Measurements from ENCODE around the gene NUF2.
"Not testable (repeated sequence)": the region's sequence is repeated elsewhere in the genome, so short reads cannot be mapped to it uniquely, and the experiment has no call there.

The NUF2 gene

GRCh38 chr1:163303561-163303960, 18.2 kb upstream of the NUF2 start:
- no peak overlapping the region for H3K4me3 Mint-ChIP-seq
- peaks cover 30% of the 10 kb centered on the region for H3K36me3 Mint-ChIP-seq (ENCODE audit: low read depth)
- no peaks in the 10 kb centered on the region for H3K27me3 Mint-ChIP-seq
- no peaks in the 10 kb centered on the region for H3K9me3 Mint-ChIP-seq
- intact Hi-C loops (cut with micrococcal nuclease), result no loop called here
- H3K4me1 Mint-ChIP-seq (ENCODE audit: low read depth), result no peaks in the 10 kb centered on the region
- no peak overlapping the region for H3K27ac Mint-ChIP-seq

- no peaks in the 10 kb centered on the region for H3K9me3 Mint-ChIP-seq
- intact Hi-C loops (cut with micrococcal nuclease), result no loop called here
- H3K27me3 Mint-ChIP-seq, result no peaks in the 10 kb centered on the region
These were observed 16.3 kb upstream of the NUF2 start for GRCh38 chr1:163305441-163305840.

GRCh38 chr1:163307479-163308171, 14.1 kb upstream of the NUF2 start:
- no peaks in the 10 kb centered on the region for H3K4me1 Mint-ChIP-seq (ENCODE audit: low read depth)
- no peak overlapping the region for H3K4me3 Mint-ChIP-seq
- intact Hi-C loops (cut with micrococcal nuclease), result no loop called here
- H3K9me3 Mint-ChIP-seq, result no peaks in the 10 kb centered on the region
- H3K27me3 Mint-ChIP-seq, result no peaks in the 10 kb centered on the region
- no peak overlapping the region for H3K27ac Mint-ChIP-seq
- peaks cover 16% of the 10 kb centered on the region for H3K36me3 Mint-ChIP-seq (ENCODE audit: low read depth)

More at GRCh38 chr1:163305441-163305840, 16.3 kb upstream of the NUF2 start:
- Mint-ChIP-seq H3K4me1 (ENCODE audit: low read depth) (no peaks in the 10 kb centered on the region), H3K27ac (no peak overlapping the region), H3K4me3 (no peak overlapping the region), H3K36me3 (ENCODE audit: low read depth) (peaks cover 26% of the 10 kb centered on the region)

GRCh38 chr1:163308811-163309210, 12.9 kb upstream of the NUF2 start:
- Mint-ChIP-seq H3K27me3 (no peaks in the 10 kb centered on the region), H3K36me3 (ENCODE audit: low read depth) (peaks cover 14% of the 10 kb centered on the region), H3K4me3 (no peak overlapping the region), H3K27ac (no peak overlapping the region), H3K9me3 (no peaks in the 10 kb centered on the region), H3K4me1 (ENCODE audit: low read depth) (no peaks in the 10 kb centered on the region)
- intact Hi-C loops (cut with micrococcal nuclease), result no loop called here

- intact Hi-C loops (cut with micrococcal nuclease), result loop anchor here (1.0 to 10.0 kb wide), 4 partner anchors 141 to 461 kb away; no protein-coding TSS in a partner anchor
- H3K9me3 Mint-ChIP-seq, result no peaks in the 10 kb centered on the region
- no peak overlapping the region for H3K27ac Mint-ChIP-seq
- H3K4me3 Mint-ChIP-seq, result no peak overlapping the region
- H3K27me3 Mint-ChIP-seq, result no peaks in the 10 kb centered on the region
- H3K4me1 Mint-ChIP-seq (ENCODE audit: low read depth), result peaks cover 3% of the 10 kb centered on the region
- H3K36me3 Mint-ChIP-seq (ENCODE audit: low read depth), result no peaks in the 10 kb centered on the region
These were observed 5.9 kb upstream of the NUF2 start for GRCh38 chr1:163315773-163316374.

- Mint-ChIP-seq H3K9me3 (no peaks in the 10 kb centered on the region), H3K4me3 (peak overlapping the region; percentile 96), H3K27ac (peak overlapping the region; percentile 88), H3K27me3 (no peaks in the 10 kb centered on the region), H3K4me1 (ENCODE audit: low read depth) (peaks cover 12% of the 10 kb centered on the region), H3K36me3 (ENCODE audit: low read depth) (peaks cover 10% of the 10 kb centered on the region)
- intact Hi-C loops (cut with micrococcal nuclease), result no loop called here
These were observed 863 bp upstream of the NUF2 start for GRCh38 chr1:163320891-163321290.

DNA sequence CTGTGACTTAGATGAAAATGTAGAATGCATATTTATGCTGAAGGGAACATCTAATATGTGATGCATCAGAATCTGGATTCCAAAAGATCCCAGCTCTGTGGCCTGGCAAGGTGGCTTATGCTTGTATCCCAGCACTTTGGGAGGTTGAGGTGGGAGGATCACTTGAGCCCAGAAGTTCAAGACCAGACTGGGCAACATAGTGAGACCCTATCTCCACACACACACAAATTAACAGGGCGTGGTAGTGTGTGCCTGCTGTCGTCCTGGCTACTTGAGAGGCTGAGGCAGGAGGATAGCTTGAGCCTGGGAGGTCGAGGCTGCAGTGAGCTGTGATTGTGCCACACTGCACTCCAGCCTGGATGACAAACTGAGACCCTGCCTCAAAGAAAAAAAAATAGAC, 1.6 kb downstream of the NUF2 start:
- H3K27ac Mint-ChIP-seq; H3K4me3 Mint-ChIP-seq; intact Hi-C loops (cut with micrococcal nuclease); H3K9me3 Mint-ChIP-seq; H3K27me3 Mint-ChIP-seq: not testable (repeated sequence)
- Mint-ChIP-seq H3K4me1 (ENCODE audit: low read depth) (peaks cover 12% of the 10 kb centered on the region), H3K36me3 (ENCODE audit: low read depth) (peaks cover 10% of the 10 kb centered on the region)

DNA sequence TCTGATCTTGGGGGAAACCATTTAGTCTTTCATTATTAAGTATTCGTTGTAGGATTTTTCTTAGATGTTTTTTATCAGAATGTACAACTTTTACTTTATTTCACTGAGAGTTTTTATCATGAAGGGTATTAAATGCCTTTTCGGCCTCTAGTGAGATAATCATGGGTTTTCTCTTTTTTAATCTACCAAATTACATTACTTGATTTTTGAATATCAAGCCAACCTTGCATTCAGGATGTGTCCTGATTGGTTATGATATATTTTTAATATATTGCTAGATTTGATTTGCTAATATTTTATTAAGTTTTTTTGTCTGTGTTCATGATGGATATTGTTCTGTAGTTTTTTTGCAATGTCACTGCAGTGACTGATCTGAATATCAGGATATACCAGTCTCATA, 9.4 kb downstream of the NUF2 start:
- H3K4me3 Mint-ChIP-seq, result no peak overlapping the region
- no peaks in the 10 kb centered on the region for H3K27me3 Mint-ChIP-seq
- H3K4me1 Mint-ChIP-seq (ENCODE audit: low read depth), result peaks cover 8% of the 10 kb centered on the region
- peaks cover 23% of the 10 kb centered on the region for H3K36me3 Mint-ChIP-seq (ENCODE audit: low read depth)
- intact Hi-C loops (cut with micrococcal nuclease), result no loop called here
- no peak overlapping the region for H3K27ac Mint-ChIP-seq
- peaks cover 15% of the 10 kb centered on the region for H3K9me3 Mint-ChIP-seq

GRCh38 chr1:163335216-163335615, 13.5 kb downstream of the NUF2 start:
- Mint-ChIP-seq H3K36me3 (ENCODE audit: low read depth) (peaks cover 24% of the 10 kb centered on the region), H3K27ac (no peak overlapping the region), H3K9me3 (peaks cover 12% of the 10 kb centered on the region), H3K4me3 (no peak overlapping the region), H3K27me3 (no peaks in the 10 kb centered on the region), H3K4me1 (ENCODE audit: low read depth) (peaks cover 3% of the 10 kb centered on the region)
- intact Hi-C loops (cut with micrococcal nuclease), result no loop called here

DNA sequence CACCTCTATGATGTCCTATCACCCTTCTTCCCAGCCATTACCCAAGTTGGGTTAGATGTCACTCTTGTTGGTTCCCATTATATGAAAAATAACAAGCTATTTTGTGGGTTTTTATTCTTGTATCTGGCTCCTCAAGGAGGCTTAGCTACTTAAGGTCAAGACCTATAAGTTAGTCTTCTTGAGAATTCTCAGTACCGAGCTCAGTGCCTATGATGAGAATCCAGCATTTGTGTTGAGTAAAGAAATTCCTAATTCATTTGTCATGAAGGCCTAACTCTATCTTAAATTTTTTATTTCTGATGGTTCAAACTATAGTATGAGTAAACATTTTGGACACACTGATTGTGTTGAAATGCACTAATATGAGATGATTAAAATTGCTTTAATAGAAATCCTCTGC, 15.9 kb downstream of the NUF2 start:
- no peaks in the 10 kb centered on the region for H3K4me1 Mint-ChIP-seq (ENCODE audit: low read depth)
- no peaks in the 10 kb centered on the region for H3K27me3 Mint-ChIP-seq
- H3K4me3 Mint-ChIP-seq, result no peak overlapping the region
- peaks cover 7% of the 10 kb centered on the region for H3K9me3 Mint-ChIP-seq
- intact Hi-C loops (cut with micrococcal nuclease), result no loop called here
- H3K36me3 Mint-ChIP-seq (ENCODE audit: low read depth), result peaks cover 17% of the 10 kb centered on the region
- H3K27ac Mint-ChIP-seq, result no peak overlapping the region

DNA sequence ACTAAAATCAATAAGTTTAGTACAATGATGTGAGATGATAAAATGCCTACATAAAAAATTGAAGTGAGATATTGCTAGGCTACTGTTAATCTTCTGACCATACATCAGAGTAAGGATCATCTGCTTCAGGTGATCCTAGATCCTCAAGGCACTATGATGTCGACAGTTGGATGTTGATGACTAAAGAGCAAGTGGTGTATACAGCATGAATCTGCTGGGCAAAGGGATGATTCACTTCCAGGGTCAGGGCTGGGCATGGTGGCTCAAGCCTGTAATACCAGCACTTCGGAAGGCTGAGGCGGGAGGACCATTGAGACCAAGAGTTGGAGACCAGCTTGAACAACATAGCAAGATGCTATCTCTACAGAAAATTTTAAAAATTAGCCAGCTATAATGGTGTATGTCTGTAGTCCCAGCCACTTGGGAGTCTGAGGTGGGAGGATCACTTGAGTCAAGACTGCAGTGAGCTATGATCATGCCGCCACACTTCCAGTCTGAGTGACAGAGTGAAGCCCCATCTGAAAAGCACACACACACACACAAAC, 24.6 kb downstream of the NUF2 start:
- no peak overlapping the region for H3K27ac Mint-ChIP-seq
- intact Hi-C loops (cut with micrococcal nuclease), result no loop called here
- no peaks in the 10 kb centered on the region for H3K27me3 Mint-ChIP-seq
- H3K4me3 Mint-ChIP-seq, result no peak overlapping the region
- H3K9me3 Mint-ChIP-seq, result no peaks in the 10 kb centered on the region
- no peaks in the 10 kb centered on the region for H3K4me1 Mint-ChIP-seq (ENCODE audit: low read depth)
- peaks cover 28% of the 10 kb centered on the region for H3K36me3 Mint-ChIP-seq (ENCODE audit: low read depth)

GRCh38 chr1:163347106-163347505, 25.4 kb downstream of the NUF2 start:
- Mint-ChIP-seq H3K27ac (no peak overlapping the region), H3K36me3 (ENCODE audit: low read depth) (peaks cover 33% of the 10 kb centered on the region), H3K9me3 (no peaks in the 10 kb centered on the region), H3K4me1 (ENCODE audit: low read depth) (no peaks in the 10 kb centered on the region), H3K4me3 (no peak overlapping the region), H3K27me3 (no peaks in the 10 kb centered on the region)
- intact Hi-C loops (cut with micrococcal nuclease), result no loop called here

DNA sequence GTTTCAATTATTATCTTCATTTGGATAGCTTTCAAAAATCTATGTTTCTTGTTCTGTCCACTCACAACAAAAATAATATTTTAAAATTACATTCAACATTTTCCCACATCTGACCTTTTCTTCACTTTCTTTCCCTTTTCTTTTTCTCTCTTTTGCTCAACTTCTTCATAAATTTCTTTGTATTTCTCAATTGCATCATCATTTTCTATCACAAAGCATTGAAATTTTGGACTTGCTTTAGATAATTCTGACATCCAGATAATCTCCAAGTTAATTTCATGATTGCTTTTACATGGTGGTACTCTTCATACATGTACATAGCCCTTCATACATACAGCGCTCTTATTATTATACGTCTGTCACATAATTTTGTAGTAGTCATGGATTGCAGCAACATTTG, 30.2 kb downstream of the NUF2 start:
- H3K36me3 Mint-ChIP-seq (ENCODE audit: low read depth), result peaks cover 21% of the 10 kb centered on the region
- H3K27me3 Mint-ChIP-seq, result no peaks in the 10 kb centered on the region
- no peak overlapping the region for H3K27ac Mint-ChIP-seq
- no peaks in the 10 kb centered on the region for H3K9me3 Mint-ChIP-seq
- no peaks in the 10 kb centered on the region for H3K4me1 Mint-ChIP-seq (ENCODE audit: low read depth)
- intact Hi-C loops (cut with micrococcal nuclease), result no loop called here
- no peak overlapping the region for H3K4me3 Mint-ChIP-seq

GRCh38 chr1:163357378-163357777, 35.6 kb downstream of the NUF2 start:
- H3K27me3 Mint-ChIP-seq, result peaks cover 2% of the 10 kb centered on the region
- intact Hi-C loops (cut with micrococcal nuclease), result loop anchor here (5.0 kb wide), 1 partner anchor 1715 kb away; no protein-coding TSS in a partner anchor
- no peak overlapping the region for H3K4me3 Mint-ChIP-seq
- H3K9me3 Mint-ChIP-seq, result no peaks in the 10 kb centered on the region
- no peaks in the 10 kb centered on the region for H3K36me3 Mint-ChIP-seq (ENCODE audit: low read depth)
- no peaks in the 10 kb centered on the region for H3K4me1 Mint-ChIP-seq (ENCODE audit: low read depth)
- H3K27ac Mint-ChIP-seq, result no peak overlapping the region

Measured in dendritic cell treated with granulocyte-macrophage colony-stimulating factor and Interleukin-4, amounts not matched to agents 40 ng/mL and 50 ng/mL, for 4 days (primary cell).